ENCODE measurements around the gene ZNF385B. TPM values are rescaled to one million over a fixed set of nuclear protein-coding genes. Genes with fewer than 3 reads are reported as not detected.

The ZNF385B gene
- total and polyA plus RNA-seq, 12 donors = 2.0 to 15.3 (median 8.4) TPM

DNA sequence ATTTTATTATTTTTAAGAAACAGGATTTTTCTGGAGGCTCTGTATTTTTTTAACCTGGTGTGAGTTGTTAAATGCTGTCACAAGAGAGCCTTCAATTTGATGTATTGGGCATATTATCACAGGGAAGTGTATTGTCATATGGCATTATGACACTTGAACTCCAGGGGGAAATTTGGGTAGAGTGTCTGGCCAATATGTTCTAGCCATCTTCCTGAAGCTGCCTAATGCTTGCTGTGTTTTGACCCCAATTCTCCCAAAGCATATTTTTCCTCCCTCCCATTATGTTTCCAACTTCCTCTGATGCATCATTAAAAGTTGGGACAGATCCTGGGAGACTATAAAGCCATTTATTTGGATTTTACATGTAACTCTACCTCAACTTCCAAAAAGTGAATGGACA is 382.6 kb downstream of the ZNF385B start:
- H3K27ac ChIP-seq = no peak overlapping the region
- intact Hi-C loops (cut with DNase I) = no loop called here

DNA sequence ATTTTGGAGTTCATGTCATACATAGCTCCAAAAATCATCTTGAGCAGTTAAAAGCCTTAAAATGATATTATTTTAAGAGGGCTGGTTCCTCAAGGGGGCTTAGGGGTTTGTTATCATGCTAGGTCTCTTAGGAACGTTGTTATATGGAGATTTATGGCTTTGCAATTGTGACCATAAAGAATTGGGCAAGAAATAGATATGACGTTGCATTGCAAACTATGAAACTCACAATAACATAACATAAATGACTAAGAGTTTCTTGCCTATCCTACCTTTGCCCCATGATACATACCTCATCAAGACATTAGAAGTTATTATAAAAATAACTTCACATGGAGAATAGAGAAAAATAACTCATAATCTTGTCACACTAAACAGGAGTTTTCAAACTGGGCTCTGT is 390.4 kb downstream of the ZNF385B start:
- no peak overlapping the region for H3K4me3 ChIP-seq
- 21 to 59% (median 39%) methylated on average over 2 of the region's 2 CpGs for WGBS, 4 donors
- intact Hi-C loops (cut with DNase I) = no loop called here
- H3K4me1 ChIP-seq (replicated peaks in 1 of 2) = no peaks in the 10 kb centered on the region
- no peaks in the 10 kb centered on the region for H3K36me3 ChIP-seq (replicated peaks in 1 of 2)
- DNase-seq = no peak
- no peak overlapping the region for H3K27ac ChIP-seq
- H3K27me3 ChIP-seq = no peaks in the 10 kb centered on the region
- H3K9me3 ChIP-seq (replicated peaks in 1 of 3) = no peaks in the 10 kb centered on the region
- TF ChIP-seq POLR2A (IDR thresholded peaks at IDR 0.05) = no peak
- TF ChIP-seq, protein P1, sequence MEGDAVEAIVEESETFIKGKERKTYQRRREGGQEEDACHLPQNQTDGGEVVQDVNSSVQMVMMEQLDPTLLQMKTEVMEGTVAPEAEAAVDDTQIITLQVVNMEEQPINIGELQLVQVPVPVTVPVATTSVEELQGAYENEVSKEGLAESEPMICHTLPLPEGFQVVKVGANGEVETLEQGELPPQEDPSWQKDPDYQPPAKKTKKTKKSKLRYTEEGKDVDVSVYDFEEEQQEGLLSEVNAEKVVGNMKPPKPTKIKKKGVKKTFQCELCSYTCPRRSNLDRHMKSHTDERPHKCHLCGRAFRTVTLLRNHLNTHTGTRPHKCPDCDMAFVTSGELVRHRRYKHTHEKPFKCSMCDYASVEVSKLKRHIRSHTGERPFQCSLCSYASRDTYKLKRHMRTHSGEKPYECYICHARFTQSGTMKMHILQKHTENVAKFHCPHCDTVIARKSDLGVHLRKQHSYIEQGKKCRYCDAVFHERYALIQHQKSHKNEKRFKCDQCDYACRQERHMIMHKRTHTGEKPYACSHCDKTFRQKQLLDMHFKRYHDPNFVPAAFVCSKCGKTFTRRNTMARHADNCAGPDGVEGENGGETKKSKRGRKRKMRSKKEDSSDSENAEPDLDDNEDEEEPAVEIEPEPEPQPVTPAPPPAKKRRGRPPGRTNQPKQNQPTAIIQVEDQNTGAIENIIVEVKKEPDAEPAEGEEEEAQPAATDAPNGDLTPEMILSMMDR (IDR thresholded peaks at IDR 0.05) = no peak

More for the DNA sequence above, 382.6 kb downstream of the ZNF385B start:
- no peak for TF ChIP-seq POLR2A (IDR thresholded peaks at IDR 0.05)
- TF ChIP-seq, protein P1 (IDR thresholded peaks at IDR 0.05) = no peak
- no peak overlapping the region for H3K4me3 ChIP-seq
- H3K27me3 ChIP-seq = no peaks in the 10 kb centered on the region
- no peak for DNase-seq
- no peaks in the 10 kb centered on the region for H3K9me3 ChIP-seq (replicated peaks in 1 of 3)
- no peaks in the 10 kb centered on the region for H3K36me3 ChIP-seq (replicated peaks in 1 of 2)
- no peaks in the 10 kb centered on the region for H3K4me1 ChIP-seq (replicated peaks in 1 of 2)

DNA sequence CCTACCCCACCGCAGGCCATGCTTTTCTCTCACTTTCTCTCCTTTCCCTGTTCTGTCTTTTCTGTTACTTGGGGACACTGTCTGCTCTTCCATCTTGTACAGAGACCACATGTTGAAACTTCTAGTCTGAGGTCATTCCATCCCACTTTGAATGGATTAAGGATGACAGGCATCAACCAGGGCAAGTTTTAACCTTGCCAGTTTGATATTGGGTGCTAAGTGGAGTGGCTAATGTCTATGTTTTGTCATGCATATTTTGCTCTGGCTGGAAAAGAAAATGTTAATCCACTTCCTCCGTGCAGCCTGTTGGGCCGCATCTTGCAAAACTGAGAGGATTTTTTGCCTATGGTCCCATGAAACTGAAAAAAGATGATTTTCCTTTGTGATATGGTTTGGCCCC is 391.3 kb downstream of the ZNF385B start:
- intact Hi-C loops (cut with DNase I) = no loop called here
- H3K27ac ChIP-seq = no peak overlapping the region
- H3K4me1 ChIP-seq (replicated peaks in 1 of 2) = no peaks in the 10 kb centered on the region
- DNase-seq = no peak
- H3K9me3 ChIP-seq (replicated peaks in 1 of 3) = no peaks in the 10 kb centered on the region
- H3K27me3 ChIP-seq = no peaks in the 10 kb centered on the region
- 80 to 97% (median 85%) methylated on average over 3 of the region's 3 CpGs for WGBS, 4 donors
- no peaks in the 10 kb centered on the region for H3K36me3 ChIP-seq (replicated peaks in 1 of 2)
- TF ChIP-seq, protein P1 (IDR thresholded peaks at IDR 0.05) = no peak
- no peak overlapping the region for H3K4me3 ChIP-seq

DNA sequence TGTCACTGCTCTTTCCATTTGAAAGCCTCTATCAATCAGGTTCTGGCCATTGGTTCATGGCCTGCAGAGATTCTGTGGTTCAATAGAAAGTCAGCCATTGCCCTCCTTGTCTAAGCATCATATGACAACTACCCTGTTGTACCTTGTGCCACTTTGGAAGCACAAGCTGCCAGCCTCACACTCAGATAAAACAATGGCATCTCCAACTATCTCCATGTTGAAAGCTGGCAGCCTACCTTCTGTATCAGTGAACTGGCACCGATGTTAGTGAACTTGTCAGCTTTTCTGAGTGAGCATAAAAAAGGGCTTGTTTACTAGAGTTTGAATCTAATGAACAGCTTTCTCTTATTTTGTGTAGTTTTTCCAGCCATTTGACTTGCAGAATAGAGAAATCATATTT is 393.5 kb downstream of the ZNF385B start:
- no peak overlapping the region for H3K4me3 ChIP-seq
- no peaks in the 10 kb centered on the region for H3K4me1 ChIP-seq (replicated peaks in 1 of 2)
- intact Hi-C loops (cut with DNase I) = no loop called here
- 89 to 97% (median 93%) methylated on average over 1 of the region's 1 CpG for WGBS, 4 donors
- H3K36me3 ChIP-seq (replicated peaks in 1 of 2) = no peaks in the 10 kb centered on the region
- DNase-seq = no peak
- H3K27ac ChIP-seq = no peak overlapping the region
- TF ChIP-seq, protein P1 (IDR thresholded peaks at IDR 0.05) = no peak
- TF ChIP-seq POLR2A (IDR thresholded peaks at IDR 0.05) = no peak
- H3K9me3 ChIP-seq (replicated peaks in 1 of 3) = no peaks in the 10 kb centered on the region
- H3K27me3 ChIP-seq = no peaks in the 10 kb centered on the region

All from adrenal gland (tissue), 12 donors.